Activated CD8-positive, alpha-beta memory T cell treated with anti-CD3 and anti-CD28 coated beads, Interleukin-2, amount 50 U/mL, for 24 hours (primary cell): ENCODE data around the gene UNC93B1.

Experiments
- DNase-seq: peaks from one replicate; pipeline ENCODE4 v3.0.0-alpha.2; 2020; ENCODE audit errors: extremely low read depth

The UNC93B1 gene

DNA sequence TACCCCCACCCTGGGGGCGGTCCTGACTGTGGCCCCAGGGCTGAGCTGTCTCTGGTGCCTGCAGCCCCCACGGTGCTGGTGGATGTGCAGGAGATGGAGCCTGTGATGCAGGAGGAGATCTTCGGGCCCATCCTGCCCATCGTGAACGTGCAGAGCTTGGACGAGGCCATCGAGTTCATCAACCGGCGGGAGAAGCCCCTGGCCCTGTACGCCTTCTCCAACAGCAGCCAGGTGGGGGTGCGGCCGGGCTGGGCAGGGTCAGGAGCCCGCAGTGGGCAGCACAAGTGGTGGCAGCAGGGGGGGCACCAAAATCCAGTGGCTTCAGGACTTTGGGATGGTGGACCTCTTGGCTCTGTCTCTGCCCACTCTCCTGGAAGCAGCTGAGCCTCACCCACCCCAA is 18.6 kb upstream of the UNC93B1 start:
- no peak for DNase-seq

DNA sequence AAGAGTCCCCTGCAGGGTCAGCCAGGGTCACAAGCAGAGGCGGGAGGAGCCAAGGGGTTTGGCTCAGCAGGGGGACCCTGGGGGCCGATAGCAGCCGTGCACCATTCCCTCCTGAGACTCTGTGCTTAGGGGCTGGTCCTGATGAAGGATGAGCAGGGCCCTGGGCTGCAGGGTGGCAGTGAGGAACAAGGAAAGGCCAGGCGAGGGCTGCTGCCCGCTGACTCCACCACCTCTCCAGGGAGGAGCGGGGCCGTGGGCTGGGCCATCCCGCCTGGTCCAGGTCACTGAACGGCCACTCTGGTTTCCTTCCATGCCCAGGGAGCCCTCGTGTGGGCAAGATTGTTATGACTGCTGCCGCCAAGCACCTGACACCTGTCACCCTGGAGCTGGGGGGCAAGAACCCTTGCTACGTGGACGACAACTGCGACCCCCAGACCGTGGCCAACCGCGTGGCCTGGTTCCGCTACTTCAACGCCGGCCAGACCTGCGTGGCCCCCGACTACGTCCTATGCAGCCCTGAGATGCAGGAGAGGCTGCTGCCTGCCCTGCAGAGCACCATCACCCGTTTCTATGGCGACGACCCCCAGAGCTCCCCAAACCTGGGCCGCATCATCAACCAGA is 17.4 kb upstream of the UNC93B1 start:
- no peak for DNase-seq

DNA sequence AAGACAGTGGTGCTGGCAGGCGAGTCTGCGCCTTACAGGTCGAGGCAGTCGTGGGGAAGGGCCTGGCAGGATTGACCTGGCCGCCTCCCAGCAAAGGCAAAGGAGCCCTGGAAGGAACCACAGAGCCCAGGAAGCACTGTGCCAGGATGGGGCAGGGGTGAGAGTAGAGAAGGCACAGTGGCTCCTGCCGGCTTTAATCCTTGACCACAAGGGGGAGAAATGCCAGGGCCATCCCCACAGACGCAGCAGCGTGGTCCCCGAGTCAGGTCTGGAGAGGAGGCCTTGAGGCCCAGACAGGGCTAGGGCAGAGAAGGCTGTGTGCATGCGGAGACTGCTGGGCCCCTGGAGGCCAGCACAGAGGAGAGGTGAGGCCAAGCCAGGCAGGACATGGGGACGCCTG is 16.7 kb upstream of the UNC93B1 start:
- DNase-seq: no peak

DNA sequence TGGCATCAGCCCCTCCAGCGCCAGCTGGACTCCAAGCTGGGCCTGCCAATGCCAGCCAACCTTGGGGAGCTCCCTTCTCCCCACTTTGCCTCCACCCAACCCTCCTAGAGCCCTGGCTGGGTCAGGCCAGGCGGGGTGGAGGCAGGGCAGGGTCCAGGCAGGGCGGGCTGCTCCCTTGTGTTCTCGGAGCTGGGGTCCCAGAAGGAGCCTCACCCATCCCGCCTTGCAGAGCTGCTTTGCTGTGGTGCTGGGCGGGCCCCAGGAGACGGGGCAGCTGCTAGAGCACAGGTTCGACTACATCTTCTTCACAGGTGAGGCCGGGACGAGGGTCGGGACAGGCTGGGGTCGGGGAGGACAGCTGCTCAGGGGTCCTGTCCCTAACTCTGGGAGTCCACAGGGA is 15.6 kb upstream of the UNC93B1 start:
- DNase-seq: no peak

DNA sequence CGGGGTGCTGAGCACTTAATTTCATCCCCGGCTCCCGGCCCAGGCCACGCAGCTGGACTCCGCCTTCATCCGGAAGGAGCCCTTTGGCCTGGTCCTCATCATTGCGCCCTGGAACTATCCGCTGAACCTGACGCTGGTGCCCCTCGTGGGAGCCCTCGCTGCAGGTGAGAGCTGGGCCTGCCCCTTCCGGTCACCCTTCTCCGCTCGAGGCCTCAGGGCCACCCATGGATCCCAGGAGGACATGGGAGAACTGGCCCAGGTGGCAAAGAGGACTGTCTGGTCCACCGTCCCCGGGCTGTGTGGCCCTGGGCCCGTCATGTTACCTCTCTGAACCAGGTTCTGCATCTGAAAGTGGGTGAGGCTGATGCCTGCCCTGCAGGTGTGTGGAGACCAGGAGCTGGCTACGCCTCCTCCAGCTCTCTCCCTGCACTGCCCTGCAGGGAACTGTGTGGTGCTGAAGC is 14.9 kb upstream of the UNC93B1 start:
- DNase-seq: no peak

DNA sequence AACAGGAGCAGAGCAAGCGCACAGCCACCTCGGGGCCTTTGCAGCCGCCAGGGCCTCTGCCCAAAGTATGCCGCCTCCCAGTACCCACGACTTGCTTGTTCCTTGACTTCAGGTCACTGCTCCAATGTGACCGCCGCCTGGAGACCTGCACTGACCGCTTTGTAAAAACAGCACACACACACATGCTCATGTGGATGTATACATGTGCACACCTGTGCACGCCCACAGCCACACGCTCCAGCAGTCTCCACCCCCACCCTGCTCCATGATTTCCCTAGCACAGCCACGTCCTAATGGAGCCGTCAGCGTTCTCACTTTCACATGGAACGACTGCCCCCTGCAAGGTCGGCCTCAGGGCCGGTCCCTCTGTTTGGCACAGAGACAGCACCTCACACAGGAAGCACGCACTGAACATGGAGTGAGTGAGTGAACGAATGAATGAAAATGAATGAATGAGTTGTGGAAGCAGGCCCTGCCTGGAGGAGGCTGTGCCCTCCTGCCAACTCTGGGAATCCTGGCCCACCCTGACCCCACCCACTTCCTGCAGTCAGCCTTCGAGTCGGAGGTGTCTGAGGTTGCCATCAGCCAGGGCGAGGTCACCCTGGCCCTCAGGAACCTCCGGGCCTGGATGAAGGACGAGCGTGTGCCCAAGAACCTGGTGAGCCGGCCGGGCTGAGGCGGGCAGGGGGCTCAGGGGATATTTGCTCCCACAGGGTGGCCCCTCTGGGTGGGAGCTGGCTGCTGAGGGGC is 14.3 kb upstream of the UNC93B1 start:
- DNase-seq: no peak

DNA sequence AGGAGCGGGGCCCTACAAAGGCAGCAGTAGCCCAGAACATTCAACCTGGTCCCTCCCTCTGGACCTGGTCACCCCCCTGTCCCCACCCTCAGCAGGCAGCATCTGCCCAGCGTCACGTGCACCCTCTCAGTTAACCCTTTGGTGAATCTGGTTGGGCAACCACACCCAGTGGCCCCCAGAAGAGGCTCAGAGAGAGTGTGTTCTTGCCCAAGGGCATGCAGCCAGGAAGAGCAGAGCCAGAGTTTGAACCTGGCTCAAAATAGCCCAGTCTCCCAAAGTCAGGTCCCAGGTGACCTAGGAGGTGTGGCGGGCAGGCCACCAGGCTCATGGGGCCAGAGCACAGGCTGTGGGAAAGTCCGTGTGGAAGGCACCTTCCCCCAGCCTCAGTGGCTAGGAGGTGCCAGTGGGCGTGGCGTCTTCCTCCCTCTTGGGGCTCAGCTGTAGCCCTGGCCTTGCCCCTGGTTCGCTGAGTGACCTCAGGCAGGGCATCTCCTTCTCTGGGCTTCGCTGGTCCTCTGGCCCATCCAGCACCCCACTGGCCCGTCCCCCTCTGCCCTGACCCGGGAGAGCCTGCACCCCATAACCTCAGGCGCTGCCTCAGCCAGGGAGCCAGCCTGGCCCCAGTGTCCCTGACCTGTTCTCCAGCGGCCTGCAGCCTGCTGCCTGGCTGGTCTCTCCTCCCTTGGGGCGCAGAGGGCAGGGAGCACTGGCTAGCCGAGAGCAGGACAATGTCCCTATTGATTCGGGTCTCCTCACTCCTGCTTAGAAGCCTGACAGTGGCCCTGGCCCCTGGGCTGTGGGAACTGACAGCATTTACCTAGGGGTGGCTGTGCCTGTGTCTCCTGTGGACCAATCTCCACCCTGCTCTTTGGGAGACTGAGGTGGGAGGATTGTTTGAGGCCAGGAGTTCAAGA is 13.3 kb upstream of the UNC93B1 start:
- no peak for DNase-seq

DNA sequence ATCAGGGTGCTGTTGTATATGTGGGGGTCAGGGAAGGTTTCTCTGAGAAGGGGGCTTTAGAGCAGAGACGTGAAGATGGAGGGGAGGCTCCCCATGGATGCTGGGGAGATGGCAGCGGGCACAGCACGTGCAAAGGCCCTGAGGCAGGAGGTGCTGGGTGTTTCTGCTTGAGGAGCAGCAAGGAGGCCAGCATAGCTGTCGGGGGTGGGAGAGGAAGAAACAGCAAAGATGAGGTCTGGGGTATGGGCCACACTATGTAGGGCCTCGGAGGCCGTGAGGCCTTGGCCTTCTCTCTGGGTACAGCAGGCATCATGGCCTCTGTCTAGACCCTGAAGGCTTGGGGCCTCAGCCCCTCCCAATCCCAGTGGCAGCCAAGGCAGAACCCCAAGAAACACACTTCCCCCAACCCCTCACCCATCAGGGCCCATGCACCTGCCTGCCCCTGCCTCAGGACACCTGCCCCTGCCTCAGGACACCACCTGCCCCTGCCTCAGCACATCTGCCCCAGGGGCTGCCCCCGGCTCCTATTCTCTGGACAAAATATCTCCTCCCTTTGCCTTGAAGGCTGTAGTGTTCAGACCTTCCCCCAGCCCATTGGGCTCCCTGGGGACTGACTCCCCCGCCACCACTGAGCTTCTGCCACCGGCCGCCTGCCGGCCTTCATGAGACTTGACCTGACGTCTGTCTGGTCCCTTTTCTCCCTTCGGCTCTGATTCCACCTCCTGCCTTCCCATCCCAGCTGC is 12.4 kb upstream of the UNC93B1 start:
- DNase-seq: no peak

DNA sequence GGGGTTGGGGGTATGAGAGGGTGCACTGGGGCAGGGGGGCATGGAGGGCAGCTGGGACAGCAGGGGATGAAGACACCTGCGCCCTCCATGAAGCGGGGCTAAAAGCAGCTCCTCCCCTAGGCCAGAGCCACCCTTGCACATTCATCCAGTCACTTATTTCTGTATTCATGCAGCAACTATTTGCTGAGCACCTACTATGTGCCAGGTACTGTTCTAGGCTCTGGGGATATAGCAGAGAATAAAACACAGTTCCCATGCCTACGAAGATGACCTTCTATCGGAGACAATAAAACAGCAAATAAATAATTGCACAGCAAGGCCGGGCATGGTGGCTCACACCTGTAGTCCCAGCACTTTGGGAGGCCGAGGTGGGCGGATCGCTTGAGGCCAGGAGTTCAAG is 11.6 kb upstream of the UNC93B1 start:
- no peak for DNase-seq

DNA sequence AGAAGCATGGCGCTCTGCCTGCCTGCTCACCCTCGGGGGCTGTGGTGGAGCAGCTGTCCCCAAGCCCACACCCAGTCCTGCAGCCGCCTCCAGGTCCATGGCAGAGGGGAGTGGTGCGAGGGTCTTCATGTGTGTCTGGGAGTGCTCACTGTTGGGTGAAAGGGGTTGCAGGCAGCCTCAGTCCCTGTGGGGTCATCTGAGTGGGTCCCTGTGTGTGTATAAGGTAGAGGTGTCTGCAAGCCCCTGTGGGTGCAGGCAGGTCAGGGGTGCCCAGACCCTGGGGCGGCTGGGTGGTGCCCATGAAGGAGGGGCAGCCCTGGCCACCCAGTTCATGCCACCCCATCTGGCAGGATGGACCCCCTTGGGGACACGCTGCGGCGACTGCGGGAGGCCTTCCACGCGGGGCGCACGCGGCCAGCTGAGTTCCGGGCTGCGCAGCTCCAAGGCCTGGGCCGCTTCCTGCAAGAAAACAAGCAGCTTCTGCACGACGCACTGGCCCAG is 11.1 kb upstream of the UNC93B1 start:
- no peak for DNase-seq

DNA sequence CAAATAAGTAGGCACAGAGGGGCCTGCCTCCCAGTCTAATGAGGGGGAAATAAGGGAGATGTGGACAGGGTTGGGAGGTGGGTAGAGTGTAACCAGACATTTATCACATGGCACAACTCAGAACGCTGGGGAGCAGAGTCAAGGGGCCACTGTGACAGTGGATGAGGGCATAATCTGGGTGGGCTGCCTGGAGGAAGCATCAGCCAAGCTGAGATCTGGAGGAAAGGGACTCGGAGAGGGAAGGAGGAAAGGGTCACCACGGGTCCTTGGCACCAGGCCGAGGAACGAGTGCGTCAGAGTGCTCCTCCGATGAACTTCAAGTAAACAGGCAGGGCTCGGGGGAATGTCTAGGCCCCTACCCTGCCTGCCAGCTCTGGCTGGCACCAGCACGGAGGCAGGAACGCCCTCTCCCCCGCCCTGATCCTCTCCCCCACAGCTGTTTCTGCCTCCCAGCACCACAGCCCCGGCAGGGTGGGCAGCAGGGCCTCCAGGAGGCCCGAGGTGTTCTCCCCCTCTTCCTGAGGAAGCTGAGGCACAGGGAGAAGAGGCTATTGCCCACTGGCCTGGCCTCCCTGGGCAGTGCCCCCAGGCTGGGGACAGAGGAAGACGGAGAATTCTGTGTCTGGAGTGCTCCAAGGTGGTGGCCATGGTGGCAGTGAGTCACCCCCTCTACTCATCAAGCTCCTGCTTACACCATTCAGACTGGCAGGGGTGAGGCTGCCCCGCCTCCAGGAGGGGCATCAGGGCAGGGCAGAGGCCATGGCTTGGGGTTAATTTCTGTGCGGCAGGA is 10.5 kb upstream of the UNC93B1 start:
- no peak for DNase-seq

DNA sequence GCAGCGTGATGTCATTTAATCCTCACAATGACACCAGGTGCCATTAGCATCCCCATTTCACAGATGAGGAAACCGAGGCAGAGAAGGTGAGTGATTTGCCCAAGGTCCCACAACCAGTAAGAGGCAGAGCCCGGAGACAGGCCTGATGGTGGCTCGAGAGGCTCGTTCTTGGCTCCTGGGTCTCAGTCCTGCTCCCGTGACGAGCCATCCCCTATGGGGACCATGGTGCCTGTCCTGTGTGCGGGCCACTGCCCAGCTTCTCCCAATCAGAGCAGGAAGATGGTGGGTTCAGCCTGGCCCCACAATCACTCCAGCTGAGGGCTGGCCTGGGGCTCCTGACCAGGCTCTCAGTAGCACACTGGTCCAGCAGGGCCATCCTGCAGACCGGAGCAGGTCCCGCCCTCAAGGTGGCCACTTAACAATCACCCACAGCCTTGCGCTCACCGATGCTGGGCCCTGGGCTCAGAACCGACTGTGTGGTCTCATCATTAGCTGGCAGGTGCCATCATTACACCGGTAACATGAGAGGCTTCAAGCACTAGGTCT is 9.8 kb upstream of the UNC93B1 start:
- DNase-seq: no peak

DNA sequence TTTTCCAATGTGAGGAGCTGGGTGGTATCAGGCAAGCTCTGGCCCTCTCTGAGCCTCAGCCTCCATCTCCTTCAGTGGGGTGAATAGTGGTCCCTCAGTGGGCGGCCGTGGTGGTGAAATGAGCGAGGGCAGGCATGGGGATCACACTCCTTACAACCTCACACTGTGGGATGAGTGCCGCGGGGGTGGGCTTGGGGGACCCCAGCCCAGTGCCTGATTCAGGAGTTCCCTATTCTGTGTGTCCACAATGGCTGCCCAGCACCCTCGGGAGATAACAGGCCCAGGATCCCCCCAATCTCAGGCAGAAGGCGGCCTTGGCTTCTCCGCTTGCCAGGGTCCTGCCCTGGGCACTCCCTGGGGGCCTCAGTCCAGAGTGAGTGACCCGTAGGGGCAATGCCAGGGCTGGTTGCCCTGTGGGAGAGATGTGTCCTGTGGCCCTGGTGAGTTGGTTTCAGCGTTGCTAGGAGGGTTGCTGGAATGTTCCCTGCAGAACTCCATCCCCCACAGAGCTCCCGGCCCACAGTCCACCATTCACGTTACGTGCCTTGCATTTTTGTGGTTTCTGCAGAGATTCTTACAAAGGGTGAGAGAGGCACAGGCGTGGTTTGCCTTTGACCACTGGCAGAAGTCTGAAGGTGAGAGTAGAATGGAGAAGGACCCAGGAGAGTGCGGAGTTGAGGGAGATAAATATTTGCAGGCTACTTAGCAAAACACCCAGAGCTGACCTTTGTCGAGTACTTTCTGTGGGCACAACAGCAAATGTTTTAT is 9.1 kb upstream of the UNC93B1 start:
- no peak for DNase-seq

DNA sequence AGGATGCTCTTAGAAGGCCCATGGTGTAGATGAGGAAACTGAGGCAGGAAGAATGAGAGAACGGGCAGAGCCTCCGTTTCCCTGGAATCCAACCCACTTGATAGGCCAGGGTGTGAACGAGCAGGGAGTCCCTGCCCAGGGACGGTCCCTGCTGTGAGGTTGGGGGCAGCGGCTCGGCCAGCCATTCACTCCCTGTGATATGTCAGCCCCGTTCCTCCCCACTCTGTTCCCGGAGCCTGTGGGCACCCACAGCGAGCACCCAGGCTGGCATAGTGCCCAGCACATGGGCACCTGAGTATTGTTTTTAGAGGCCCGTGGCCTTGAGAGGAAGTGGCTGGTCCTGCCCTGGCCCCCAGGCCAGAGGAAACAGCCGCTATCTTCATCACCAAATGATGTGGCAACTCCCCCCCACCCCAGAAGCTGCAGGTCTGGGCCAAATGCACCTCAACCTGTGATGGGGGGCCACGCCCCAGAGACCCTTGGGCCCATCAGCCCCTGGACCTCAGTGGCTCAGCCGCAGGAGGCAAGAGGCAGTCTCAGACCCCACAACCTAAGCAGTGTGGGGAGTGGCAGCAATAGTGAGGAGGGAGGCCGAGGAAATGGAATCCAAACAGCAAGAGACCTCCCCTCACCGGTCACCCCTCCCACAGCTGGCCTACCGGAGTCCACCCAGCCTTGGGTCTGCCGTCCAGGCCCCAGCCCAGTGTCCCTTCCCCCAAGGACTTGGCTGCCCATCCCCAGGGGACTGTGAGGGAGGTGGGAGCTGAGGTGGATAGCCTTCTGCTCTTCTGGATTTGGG is 8.3 kb upstream of the UNC93B1 start:
- DNase-seq: no peak

DNA sequence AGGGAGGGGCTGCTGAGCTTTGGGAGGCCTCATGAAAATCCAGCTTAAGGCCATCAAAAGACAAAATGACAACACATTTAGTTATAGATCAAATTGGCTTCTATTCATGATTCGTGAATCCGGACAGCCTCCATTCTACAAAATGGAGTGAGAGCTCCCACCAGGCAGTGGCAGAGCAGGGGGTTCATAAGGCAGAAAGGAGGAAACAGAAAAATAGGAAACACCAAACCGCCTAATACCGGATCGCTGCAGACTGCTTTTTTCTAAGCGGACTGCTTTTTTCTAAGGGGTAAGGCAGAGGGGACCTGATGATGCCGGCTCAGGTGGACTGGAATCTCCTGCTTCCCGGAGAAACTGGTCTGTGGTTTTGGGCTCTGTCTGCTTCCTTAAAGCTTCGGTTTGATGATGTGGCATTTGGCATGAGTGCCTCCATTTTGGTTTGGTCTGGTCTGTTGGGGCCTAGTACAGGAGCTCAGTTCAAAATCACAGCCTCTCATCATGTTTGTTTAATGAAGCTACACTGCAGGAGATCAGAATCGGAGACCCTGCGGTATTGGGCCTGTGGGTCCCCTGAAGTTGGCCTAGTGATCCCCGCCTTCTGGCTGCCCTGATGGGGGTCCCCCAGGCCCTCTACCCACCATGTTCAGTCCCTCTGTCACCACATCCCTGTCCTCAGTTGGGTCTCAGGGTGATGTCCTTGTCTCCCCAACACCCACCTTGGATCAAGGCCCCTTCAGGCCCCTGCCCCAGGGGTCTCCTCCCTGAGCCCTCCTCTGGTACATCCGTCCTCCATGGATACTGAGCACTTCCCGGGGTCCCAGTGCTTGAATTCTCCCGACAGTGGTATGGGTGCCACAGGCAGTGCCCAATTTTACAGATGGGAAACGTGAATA is 7.4 kb upstream of the UNC93B1 start:
- no peak for DNase-seq

DNA sequence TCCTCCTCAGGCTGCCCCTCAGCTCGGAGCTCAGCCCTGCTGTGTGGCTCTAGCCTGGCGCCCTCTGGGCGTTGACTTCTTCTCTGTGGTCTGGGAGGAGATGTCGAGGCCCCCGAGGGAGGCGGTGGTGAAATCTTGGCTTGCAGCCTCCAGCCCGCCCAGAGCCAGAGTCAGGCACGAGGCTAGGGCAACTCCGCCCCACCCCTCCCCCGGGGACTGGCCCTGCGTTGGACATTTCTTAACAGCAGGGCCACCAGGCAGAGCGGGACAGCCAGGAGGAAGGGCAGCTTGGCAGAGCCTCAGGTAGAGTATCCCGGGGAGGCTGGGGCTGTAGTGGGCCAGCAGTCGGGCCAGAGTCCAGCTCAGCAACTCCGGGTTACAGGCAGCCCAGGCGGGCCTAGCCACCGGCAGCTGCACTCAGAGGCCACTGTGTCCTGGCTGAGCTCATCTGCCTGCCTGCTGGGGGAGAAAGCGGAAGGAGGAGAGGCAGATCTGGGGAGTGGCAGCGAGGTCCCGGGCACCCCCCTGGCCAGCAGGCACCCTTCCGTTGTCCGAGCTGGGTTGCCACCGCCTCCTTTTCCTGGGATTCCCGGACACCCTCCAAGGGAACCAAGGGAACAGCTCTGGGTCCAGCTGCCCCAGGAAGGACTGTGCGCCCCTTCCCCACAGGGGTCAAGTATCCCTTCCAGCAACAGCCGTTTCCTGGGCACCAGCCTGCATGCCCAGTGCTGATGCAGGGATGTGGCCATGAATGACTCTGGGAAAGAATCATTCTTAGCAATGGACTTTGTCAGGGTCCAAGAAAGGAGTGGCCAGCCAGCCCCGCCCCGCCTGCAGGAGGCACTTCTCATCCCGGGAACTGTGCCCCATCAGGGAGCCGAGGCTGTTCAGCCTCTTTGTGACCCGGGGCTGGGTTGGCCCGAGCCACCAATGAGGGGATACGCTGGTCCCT is 6.5 kb upstream of the UNC93B1 start, which contains the start of gene ALDH3B1:
Gene ALDH3B1 (plus strand): TSS at position 238 of the 952 bp plus-strand sequence. CDS start 4,971 bp downstream, outside the sequence.
- no peak for DNase-seq
